ENCODE results near the gene SLC9A9. TPM values are rescaled to one million over a fixed set of nuclear protein-coding genes. Genes with fewer than 3 reads are reported as not detected.

SLC9A9 gene
- total RNA-seq, 1 donor from 2014 or later: 3.0 TPM

GRCh38 chr3:143427631-143428030 is 420.6 kb downstream of the SLC9A9 start:
- TF ChIP-seq CTCF (IDR thresholded peaks at IDR 0.05; ENCODE audit: insufficient read depth, low read length, poor library complexity, severe bottlenecking): no peak
- H3K4me3 ChIP-seq (ENCODE audit: low read depth, low read length): no peak overlapping the region
- no peak for DNase-seq (ENCODE audit: low read depth)
- no peaks in the 10 kb centered on the region for H3K36me3 ChIP-seq (ENCODE audit: control insufficient read depth, insufficient read depth, low read length)
- no peaks in the 10 kb centered on the region for H3K27me3 ChIP-seq (ENCODE audit: control insufficient read depth, insufficient read depth, low read length)

GRCh38 chr3:143424874-143425273 is 423.4 kb downstream of the SLC9A9 start:
- Histone ChIP-seq H3K27me3 (ENCODE audit: control insufficient read depth, insufficient read depth, low read length) (no peaks in the 10 kb centered on the region), H3K4me3 (ENCODE audit: low read depth, low read length) (no peak overlapping the region), H3K36me3 (ENCODE audit: control insufficient read depth, insufficient read depth, low read length) (no peaks in the 10 kb centered on the region)
- TF ChIP-seq CTCF (IDR thresholded peaks at IDR 0.05; ENCODE audit: insufficient read depth, low read length, poor library complexity, severe bottlenecking): no peak
- DNase-seq (ENCODE audit: low read depth): no peak

GRCh38 chr3:143421556-143421955 is 426.7 kb downstream of the SLC9A9 start:
- DNase-seq (ENCODE audit: low read depth): no peak
- Histone ChIP-seq H3K36me3 (ENCODE audit: control insufficient read depth, insufficient read depth, low read length) (no peaks in the 10 kb centered on the region), H3K4me3 (ENCODE audit: low read depth, low read length) (no peak overlapping the region), H3K27me3 (ENCODE audit: control insufficient read depth, insufficient read depth, low read length) (no peaks in the 10 kb centered on the region)
- no peak for TF ChIP-seq CTCF (IDR thresholded peaks at IDR 0.05; ENCODE audit: insufficient read depth, low read length, poor library complexity, severe bottlenecking)

GRCh38 chr3:143419611-143420010 is 428.7 kb downstream of the SLC9A9 start:
- Histone ChIP-seq H3K36me3 (ENCODE audit: control insufficient read depth, insufficient read depth, low read length) (no peaks in the 10 kb centered on the region), H3K4me3 (ENCODE audit: low read depth, low read length) (no peak overlapping the region), H3K27me3 (ENCODE audit: control insufficient read depth, insufficient read depth, low read length) (no peaks in the 10 kb centered on the region)
- no peak for TF ChIP-seq CTCF (IDR thresholded peaks at IDR 0.05; ENCODE audit: insufficient read depth, low read length, poor library complexity, severe bottlenecking)
- DNase-seq (ENCODE audit: low read depth): no peak

GRCh38 chr3:143418391-143418790 is 429.9 kb downstream of the SLC9A9 start:
- Histone ChIP-seq H3K4me3 (ENCODE audit: low read depth, low read length) (no peak overlapping the region), H3K36me3 (ENCODE audit: control insufficient read depth, insufficient read depth, low read length) (no peaks in the 10 kb centered on the region), H3K27me3 (ENCODE audit: control insufficient read depth, insufficient read depth, low read length) (no peaks in the 10 kb centered on the region)
- DNase-seq (ENCODE audit: low read depth): no peak
- TF ChIP-seq CTCF (IDR thresholded peaks at IDR 0.05; ENCODE audit: insufficient read depth, low read length, poor library complexity, severe bottlenecking): no peak

- TF ChIP-seq CTCF (IDR thresholded peaks at IDR 0.05; ENCODE audit: insufficient read depth, low read length, poor library complexity, severe bottlenecking): no peak
- DNase-seq (ENCODE audit: low read depth): no peak
- no peaks in the 10 kb centered on the region for H3K27me3 ChIP-seq (ENCODE audit: control insufficient read depth, insufficient read depth, low read length)
- no peaks in the 10 kb centered on the region for H3K36me3 ChIP-seq (ENCODE audit: control insufficient read depth, insufficient read depth, low read length)
- H3K4me3 ChIP-seq (ENCODE audit: low read depth, low read length): no peak overlapping the region
Measured at GRCh38 chr3:143416229-143416628, 432.0 kb downstream of the SLC9A9 start.
